Stimulated activated CD4-positive, alpha-beta T cell treated with anti-CD3 and anti-CD28 coated beads, Interleukin-12 subunit alpha, Interleukin-12 subunit beta, amount 100 ng/mL, for 24 hours (primary cell): ENCODE measurements around the gene SAE1.
A peak's percentile ranks its signal among the peaks of the same experiment; 100 is the strongest.
"Not testable (repeated sequence)": the region's sequence is repeated elsewhere in the genome, so short reads cannot be mapped to it uniquely, and the experiment has no call there.

Source experiments
- DNase-seq, 2 experiments: peaks; one replicate each; pipeline ENCODE4 v3.0.0-alpha.2; 2020; ENCODE audit warnings: low read depth in 2 of 2

Gene SAE1

GRCh38 chr19:47240556-47240955 is 109.9 kb downstream of the SAE1 start:
- no peak for DNase-seq

GRCh38 chr19:47240996-47241918 is 110.6 kb downstream of the SAE1 start:
- peak; percentile 57 to 72 for DNase-seq

GRCh38 chr19:47241919-47242577 is 111.4 kb downstream of the SAE1 start:
- no peak for DNase-seq

- DNase-seq = no peak
These were observed 112.7 kb downstream of the SAE1 start for GRCh38 chr19:47243364-47243775.

- DNase-seq = peak; percentile 79 to 87
These were observed 113.3 kb downstream of the SAE1 start for GRCh38 chr19:47243776-47244547.

GRCh38 chr19:47247308-47247990 is 116.8 kb downstream of the SAE1 start:
- DNase-seq = peak; percentile 62 to 77

GRCh38 chr19:47253016-47253415 is 122.4 kb downstream of the SAE1 start:
- DNase-seq = not testable (repeated sequence)

GRCh38 chr19:47253467-47253881 is 122.8 kb downstream of the SAE1 start:
- DNase-seq = no peak

- no peak for DNase-seq
These were observed 123.3 kb downstream of the SAE1 start for GRCh38 chr19:47253970-47254369.

- DNase-seq = peak; percentile 89 to 90
These were observed 125.5 kb downstream of the SAE1 start, which contains the start of gene CCDC9 for GRCh38 chr19:47255879-47256692. CCDC9 (plus strand) TSS chr19:47256525; CDS start chr19:47258401, 1,876 bp downstream.

GRCh38 chr19:47256693-47257410 is 126.2 kb downstream of the SAE1 start:
- peak; percentile 100 for DNase-seq

GRCh38 chr19:47257411-47258169 is 127.0 kb downstream of the SAE1 start:
- no peak for DNase-seq

GRCh38 chr19:47258434-47258833 is 127.8 kb downstream of the SAE1 start:
- no peak for DNase-seq

- DNase-seq = no peak
These were observed 128.4 kb downstream of the SAE1 start for GRCh38 chr19:47258895-47259555.
